Measurements from ENCODE around the gene IKZF3.
"Not testable (repeated sequence)": the region's sequence is repeated elsewhere in the genome, so short reads cannot be mapped to it uniquely, and the experiment has no call there.

The IKZF3 gene

GRCh38 chr17:39714234-39714633 lies 149.9 kb downstream of the IKZF3 start:
- DNase-seq: no peak
- intact Hi-C loops (cut with DNase I): no loop called here

- no peak for DNase-seq
- intact Hi-C loops (cut with DNase I): no loop called here
Observed at GRCh38 chr17:39711851-39712250, 152.3 kb downstream of the IKZF3 start.

- DNase-seq; intact Hi-C loops (cut with DNase I): not testable (repeated sequence)
Observed at GRCh38 chr17:39711071-39711470, 153.0 kb downstream of the IKZF3 start.

GRCh38 chr17:39709998-39710964 lies 153.8 kb downstream of the IKZF3 start:
- no peak for DNase-seq
- intact Hi-C loops (cut with DNase I): no loop called here

GRCh38 chr17:39709319-39709997 lies 154.7 kb downstream of the IKZF3 start:
- no peak for DNase-seq
- intact Hi-C loops (cut with DNase I): no loop called here
